Breast epithelium (tissue), 4 donors: ENCODE data around the gene SCYL1. TPM values are rescaled to one million over a fixed set of nuclear protein-coding genes. Genes with fewer than 3 reads are reported as not detected.
"Not testable (repeated sequence)": the region's sequence is repeated elsewhere in the genome, so short reads cannot be mapped to it uniquely, and the experiment has no call there.

Experiments used
- DNase-seq, 2 donors: peaks; one replicate each; pipeline ENCODE4 v3.0.0-alpha.2; 2019; ENCODE audit warnings: low spot score in 2 of 2
- H3K27ac ChIP-seq, 2 donors: fragments of 200-600 bp; sonication (generic) in 1 of 2; one replicate each; pipeline ENCODE4 v1.5.1; 2016 to 2019; ENCODE audit warnings: mild to moderate bottlenecking in 1 of 2
- H3K27me3 ChIP-seq, 2 donors: fragments of 200-600 bp; sonication (generic) in 1 of 2; one replicate each; pipeline versions ENCODE4 v1.5.1 to v1.6.0; 2017 to 2019; ENCODE audit warnings: control low read depth in 1 of 2, mild to moderate bottlenecking in 1 of 2
- H3K36me3 ChIP-seq: fragments of 200-600 bp; one replicate; pipeline ENCODE4 v1.5.1; 2019
- H3K4me1 ChIP-seq, 2 donors: fragments of 200-600 bp; sonication (generic); one replicate each; pipeline ENCODE4 v1.5.1; 2016 to 2019; ENCODE audit warnings: control low read depth in 1 of 2
- H3K4me3 ChIP-seq, 3 donors: fragments of 200-600 bp; sonication (generic); 1 replicate in 2 of 3; 2 replicates in 1 of 3; pipeline ENCODE4 v1.5.1; 2016 to 2019; ENCODE audit warnings: mild to moderate bottlenecking in 3 of 3, moderate library complexity in 2 of 3
- H3K9me3 ChIP-seq, 2 donors: fragments of 200-600 bp; sonication (generic) in 1 of 2; one replicate each; pipeline ENCODE4 v1.5.1; 2016 to 2019; ENCODE audit warnings: control low read depth in 1 of 2
- CTCF ChIP-seq, 3 donors: fragments of 450-650 bp; IDR thresholded peaks; one replicate each; pipeline ENCODE4 v1.5.1; 2016 to 2017; ENCODE audit warnings: antibody characterized with exemption in 3 of 3, mild to moderate bottlenecking in 3 of 3, moderate library complexity in 3 of 3
- POLR2A ChIP-seq: fragments of 450-650 bp; IDR thresholded peaks from one replicate; pipeline ENCODE4 v1.6.1; 2016; ENCODE audit warnings: antibody characterized with exemption, mild to moderate bottlenecking, moderate library complexity
- POLR2AphosphoS5 ChIP-seq, 3 donors: sonication (generic); formaldehyde crosslinking; IDR thresholded peaks; one replicate each; pipeline ENCODE4 v1.6.1; 2017; ENCODE audit warnings: antibody characterized with exemption in 3 of 3
- intact Hi-C: fragments of 100-400 bp; cut with DNase I; formaldehyde crosslinking; loops from one replicate; pipeline ENCODE4 v1.15.1; 2023; ENCODE audit warnings: low total_unique reads
- total RNA-seq, 3 donors: library from RNA; depleted of rRNA; stranded (reverse); fragments of >200 nt; gene quantifications; one replicate each; pipeline ENCODE4 v1.1.0, GENCODE V29; 2016

The SCYL1 gene
- total RNA-seq, 3 donors from 2014 or later: 74.1 to 83.4 (median 83.2) TPM

GRCh38 chr11:65562020-65562419, 37.1 kb downstream of the SCYL1 start:
- no peak for TF ChIP-seq POLR2AphosphoS5 (IDR thresholded peaks at IDR 0.05)
- TF ChIP-seq CTCF (IDR thresholded peaks at IDR 0.05): no peak
- no peak for TF ChIP-seq POLR2A
- Histone ChIP-seq H3K36me3 (no peaks in the 10 kb centered on the region), H3K9me3 (no peaks in the 10 kb centered on the region), H3K4me1 (peaks cover 9 to 20% of the 10 kb centered on the region in 2 donors), H3K27me3 (no peaks in the 10 kb centered on the region), H3K4me3 (no peak overlapping the region), H3K27ac (no peak overlapping the region)
- intact Hi-C loops: no loop called here
- DNase-seq: no peak

GRCh38 chr11:65562788-65563187, 37.9 kb downstream of the SCYL1 start:
- no peaks in the 10 kb centered on the region for H3K9me3 ChIP-seq
- H3K27ac ChIP-seq: no peak overlapping the region
- no peak for TF ChIP-seq POLR2AphosphoS5 (IDR thresholded peaks at IDR 0.05)
- TF ChIP-seq POLR2A: no peak
- TF ChIP-seq CTCF (IDR thresholded peaks at IDR 0.05): no peak
- no peak for DNase-seq
- no peaks in the 10 kb centered on the region for H3K27me3 ChIP-seq
- H3K36me3 ChIP-seq: no peaks in the 10 kb centered on the region
- intact Hi-C loops: no loop called here
- peaks cover 9 to 20% of the 10 kb centered on the region in 2 donors for H3K4me1 ChIP-seq
- H3K4me3 ChIP-seq: no peak overlapping the region

GRCh38 chr11:65563601-65564000, 38.7 kb downstream of the SCYL1 start:
- Histone ChIP-seq H3K27me3 (no peaks in the 10 kb centered on the region), H3K36me3 (no peaks in the 10 kb centered on the region), H3K9me3 (no peaks in the 10 kb centered on the region), H3K4me3 (no peak overlapping the region), H3K27ac (no peak overlapping the region), H3K4me1 (peaks cover 9 to 21% of the 10 kb centered on the region in 2 donors)
- TF ChIP-seq POLR2AphosphoS5 (IDR thresholded peaks at IDR 0.05): no peak
- no peak for TF ChIP-seq POLR2A
- TF ChIP-seq CTCF (IDR thresholded peaks at IDR 0.05): no peak
- DNase-seq: no peak
- intact Hi-C loops: no loop called here

DNA sequence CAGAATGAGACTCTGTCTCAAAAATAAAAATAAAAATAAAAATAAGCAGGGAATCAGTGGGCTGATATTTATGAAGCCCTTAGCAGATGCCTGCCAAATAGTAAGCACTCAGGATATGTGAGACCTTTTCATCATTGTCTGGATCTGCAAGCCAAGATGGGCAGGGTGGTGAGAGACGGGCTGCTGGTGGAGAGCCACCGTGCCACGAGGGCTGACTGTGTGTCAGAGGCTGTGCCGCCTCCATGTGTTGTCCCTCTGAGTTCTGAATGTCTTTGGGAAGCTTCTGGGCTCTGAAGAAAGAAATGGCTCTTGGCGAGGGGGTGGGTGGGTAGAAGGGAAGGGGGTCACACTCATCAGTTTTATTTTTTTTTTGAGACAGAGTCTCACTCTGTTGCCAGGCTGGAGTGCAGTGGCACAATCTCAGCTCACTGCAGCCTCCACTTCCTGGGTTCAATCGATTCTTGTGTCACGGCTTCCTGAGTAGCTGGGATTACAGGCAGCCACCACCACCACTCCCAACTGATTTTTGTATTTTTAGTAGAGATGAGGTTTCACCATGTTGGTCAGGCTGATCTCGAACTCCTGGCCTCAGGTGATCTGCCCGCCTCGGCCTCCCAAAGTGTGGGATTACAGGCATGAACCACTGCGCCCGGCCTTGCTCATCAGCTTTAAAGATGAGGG, 40.1 kb downstream of the SCYL1 start:
- H3K27me3 ChIP-seq, H3K36me3 ChIP-seq, intact Hi-C loops, DNase-seq, H3K9me3 ChIP-seq, H3K4me3 ChIP-seq: not testable (repeated sequence)
- Histone ChIP-seq H3K27ac (peak overlapping the region in 1 of 2 donors; percentile 46), H3K4me1 (peaks cover 9 to 23% of the 10 kb centered on the region in 2 donors)

DNA sequence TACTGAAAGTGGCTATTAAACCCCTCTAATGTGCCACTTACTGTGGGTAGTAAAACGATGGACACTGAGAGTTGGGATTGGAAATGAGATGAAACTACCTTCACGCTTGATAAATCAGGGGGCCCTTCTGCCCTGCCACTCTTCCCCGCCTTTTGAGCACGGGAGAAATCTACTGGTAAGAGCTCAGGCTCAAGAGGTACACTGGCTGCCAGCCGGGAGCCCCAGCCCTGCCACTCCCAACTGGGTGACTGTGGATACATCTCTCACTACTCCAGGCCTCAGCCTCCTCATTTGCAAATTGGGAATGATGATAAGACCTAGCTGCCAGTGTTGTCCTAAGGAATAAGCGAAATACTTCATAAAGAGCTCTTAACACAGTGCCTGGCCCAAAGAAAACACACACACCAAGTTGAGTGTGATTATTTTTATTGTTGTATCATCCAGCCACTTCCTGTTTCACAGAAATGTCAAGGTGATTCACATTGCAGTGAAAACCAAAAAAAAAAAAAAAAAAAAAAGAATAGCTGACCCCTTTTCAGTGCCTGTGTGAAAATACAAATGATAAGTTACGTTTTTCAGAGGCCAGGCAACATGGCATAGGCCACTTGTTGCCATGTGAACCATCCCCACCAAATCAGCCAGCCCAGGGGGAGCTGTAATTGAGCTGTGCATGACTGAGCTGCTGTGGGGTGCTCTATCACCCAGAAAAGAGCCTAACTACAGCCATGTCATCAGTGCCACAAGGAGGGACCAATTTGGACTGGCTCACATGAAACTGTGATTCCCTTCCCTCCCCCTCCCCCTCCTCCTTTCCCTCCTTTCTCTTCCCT, 41.0 kb downstream of the SCYL1 start:
- TF ChIP-seq CTCF (IDR thresholded peaks at IDR 0.05) (no peak), POLR2AphosphoS5 (IDR thresholded peaks at IDR 0.05) (no peak), POLR2A (no peak)
- H3K27ac ChIP-seq: peak overlapping the region in 1 of 2 donors; percentile 46
- H3K36me3 ChIP-seq: no peaks in the 10 kb centered on the region
- no peaks in the 10 kb centered on the region for H3K9me3 ChIP-seq
- no peak for DNase-seq
- H3K27me3 ChIP-seq: no peaks in the 10 kb centered on the region
- H3K4me1 ChIP-seq: peaks cover 10 to 18% of the 10 kb centered on the region in 2 donors
- H3K4me3 ChIP-seq: no peak overlapping the region
- intact Hi-C loops: no loop called here
